HG02885 (cell line): ENCODE data around the gene VSTM2B.

Experiments
- ATAC-seq: cut with Tn5 transposase; IDR thresholded peaks from one replicate; pipeline ENCODE4 v1.9.1; 2021; ENCODE audit warnings: mild to moderate bottlenecking; ENCODE audit not compliant: unreplicated experiment, poor library complexity

Gene VSTM2B

GRCh38 chr19:29528946-29529645, 3.3 kb downstream of the VSTM2B start:
- no peak for ATAC-seq

GRCh38 chr19:29529646-29530539, 4.1 kb downstream of the VSTM2B start:
- ATAC-seq = no peak

- no peak for ATAC-seq
Observed at GRCh38 chr19:29530540-29531457, 5.0 kb downstream of the VSTM2B start.

GRCh38 chr19:29531458-29532025, 5.7 kb downstream of the VSTM2B start:
- no peak for ATAC-seq

- ATAC-seq = no peak
Observed at GRCh38 chr19:29532097-29532496, 6.3 kb downstream of the VSTM2B start.

- no peak for ATAC-seq
Observed at GRCh38 chr19:29532956-29533355, 7.2 kb downstream of the VSTM2B start.

GRCh38 chr19:29533578-29534544, 8.1 kb downstream of the VSTM2B start:
- no peak for ATAC-seq

- ATAC-seq = no peak
Observed at GRCh38 chr19:29535214-29535831, 9.5 kb downstream of the VSTM2B start.

GRCh38 chr19:29535984-29536508, 10.3 kb downstream of the VSTM2B start:
- ATAC-seq = no peak

- no peak for ATAC-seq
Observed at GRCh38 chr19:29537181-29537580, 11.4 kb downstream of the VSTM2B start.

- ATAC-seq = no peak
Observed at GRCh38 chr19:29537601-29538000, 11.8 kb downstream of the VSTM2B start.

GRCh38 chr19:29538146-29538545, 12.4 kb downstream of the VSTM2B start:
- ATAC-seq = no peak

- no peak for ATAC-seq
Observed at GRCh38 chr19:29538651-29539050, 12.9 kb downstream of the VSTM2B start.

GRCh38 chr19:29539131-29539530, 13.3 kb downstream of the VSTM2B start:
- ATAC-seq = no peak

- ATAC-seq = no peak
Observed at GRCh38 chr19:29539670-29540069, 13.9 kb downstream of the VSTM2B start.

- ATAC-seq = no peak
Observed at GRCh38 chr19:29540114-29540513, 14.3 kb downstream of the VSTM2B start.

GRCh38 chr19:29541473-29542253, 15.9 kb downstream of the VSTM2B start:
- no peak for ATAC-seq

GRCh38 chr19:29542327-29542726, 16.5 kb downstream of the VSTM2B start:
- ATAC-seq = no peak
